OCI-LY1 (cell line): Measurements from ENCODE around the gene FCHSD1.

Source experiments
- CTCF ChIP-seq: fragments of 200-600 bp; sonication (generic), shearing (Covaris generic); IDR thresholded peaks from 2 replicates; pipeline ENCODE4 v1.5.1; 2017; ENCODE audit warnings: mild to moderate bottlenecking, antibody characterized with exemption, low read length, moderate library complexity, mixed read lengths
- EZH2 ChIP-seq: fragments of 200-600 bp; sonication (generic), shearing (Covaris generic); IDR thresholded peaks from 2 replicates; pipeline ENCODE4 v1.8.0; 2017; ENCODE audit warnings: borderline replicate concordance, mixed run types, mild to moderate bottlenecking, antibody characterized with exemption, low read length, moderate library complexity, mixed read lengths

- TF ChIP-seq CTCF: no peak
- no peak for TF ChIP-seq EZH2
Measured at GRCh38 chr5:141638771-141639170, 12.4 kb downstream of the FCHSD1 start.
